ENCODE data around the gene LTN1. TPM values are rescaled to one million over a fixed set of nuclear protein-coding genes. Genes with fewer than 3 reads are reported as not detected.

LTN1 gene
- total and polyA plus RNA-seq, 8 donors, result 21.8 to 44.7 (median 36.2) TPM

GRCh38 chr21:28900481-28900880, 92.2 kb downstream of the LTN1 start:
- no peak for TF ChIP-seq CTCF (IDR thresholded peaks at IDR 0.05)
- Histone ChIP-seq H3K27me3 (no peaks in the 10 kb centered on the region), H3K27ac (no peak overlapping the region), H3K4me3 (no peak overlapping the region), H3K36me3 (no peaks in the 10 kb centered on the region), H3K4me1 (no peaks in the 10 kb centered on the region), H3K9me3 (peaks cover 0 to 3% of the 10 kb centered on the region in 2 donors)
- DNase-seq, result no peak
- ATAC-seq, result no peak
- intact Hi-C loops (cut with DNase I), result no loop called here

DNA sequence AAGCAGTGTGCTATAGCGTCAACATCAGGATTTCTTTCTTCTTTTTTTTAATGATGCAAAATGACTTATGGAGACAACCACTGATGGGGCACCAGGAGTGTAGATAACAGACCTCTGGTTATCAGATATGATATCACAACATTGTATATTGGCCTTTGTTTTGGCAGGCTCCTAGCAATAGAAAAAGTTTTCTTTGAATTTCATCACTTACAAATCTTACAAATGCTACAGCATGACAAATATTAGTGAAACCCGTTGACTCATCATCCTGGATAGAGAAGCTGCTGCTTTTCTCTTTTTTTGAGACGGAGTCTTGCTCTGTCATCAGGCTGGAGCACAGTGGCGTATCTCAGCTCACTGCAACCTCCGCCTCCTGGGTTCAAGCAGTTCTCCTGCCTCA, 92.9 kb downstream of the LTN1 start:
- no peaks in the 10 kb centered on the region for H3K27me3 ChIP-seq
- H3K9me3 ChIP-seq, result peaks cover 0 to 3% of the 10 kb centered on the region in 2 donors
- ATAC-seq (no peak), DNase-seq (no peak)
- no peak for TF ChIP-seq CTCF (IDR thresholded peaks at IDR 0.05)
- intact Hi-C loops (cut with DNase I), result no loop called here
- H3K4me3 ChIP-seq, result no peak overlapping the region
- no peaks in the 10 kb centered on the region for H3K4me1 ChIP-seq
- H3K36me3 ChIP-seq, result no peaks in the 10 kb centered on the region
- H3K27ac ChIP-seq, result no peak overlapping the region

- no peaks in the 10 kb centered on the region for H3K27me3 ChIP-seq
- no peak overlapping the region for H3K4me3 ChIP-seq
- no peaks in the 10 kb centered on the region for H3K4me1 ChIP-seq
- ATAC-seq (no peak), DNase-seq (no peak)
- intact Hi-C loops (cut with DNase I), result no loop called here
- no peak for TF ChIP-seq CTCF (IDR thresholded peaks at IDR 0.05)
- no peaks in the 10 kb centered on the region for H3K36me3 ChIP-seq
- no peak overlapping the region for H3K27ac ChIP-seq
- peaks cover 0 to 3% of the 10 kb centered on the region in 2 donors for H3K9me3 ChIP-seq
These were observed 93.5 kb downstream of the LTN1 start for GRCh38 chr21:28899220-28899619.

DNA sequence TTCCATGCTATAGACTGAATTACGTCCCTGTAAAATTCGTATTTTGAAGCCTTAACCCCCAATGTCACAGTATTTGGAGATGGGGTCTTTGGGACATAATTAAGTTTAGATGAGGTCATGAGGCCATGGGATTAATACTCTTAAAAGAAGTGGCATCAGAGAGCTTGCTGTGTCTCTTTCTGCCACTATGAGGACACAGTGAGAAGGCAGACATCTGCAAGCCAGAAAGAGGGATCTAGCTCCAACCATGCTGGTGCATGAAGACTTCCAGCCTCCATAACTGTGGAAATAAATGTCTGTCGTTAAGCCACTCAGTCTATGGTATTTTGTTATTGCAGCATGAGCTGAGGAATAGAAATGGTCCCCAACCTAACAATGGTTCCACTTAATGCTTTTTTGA, 99.0 kb downstream of the LTN1 start:
- H3K4me1 ChIP-seq, result no peaks in the 10 kb centered on the region
- no peak for ATAC-seq
- intact Hi-C loops (cut with DNase I), result no loop called here

More for the DNA sequence above, 99.0 kb downstream of the LTN1 start:
- no peak for DNase-seq
- no peak for TF ChIP-seq CTCF (IDR thresholded peaks at IDR 0.05)
- Histone ChIP-seq H3K9me3 (no peaks in the 10 kb centered on the region), H3K4me3 (no peak overlapping the region), H3K36me3 (no peaks in the 10 kb centered on the region), H3K27me3 (no peaks in the 10 kb centered on the region), H3K27ac (no peak overlapping the region)

All from left lung (tissue), 10 donors.